Right lobe of liver (tissue), 4 donors: Measurements from ENCODE around the gene TRAFD1.

Experiments used
- CTCF ChIP-seq, 4 donors: fragments of 200-600 bp in 3 of 4; fragments of 450-650 bp in 1 of 4; IDR thresholded peaks; one replicate each; pipeline versions ENCODE4 v1.5.1 to v1.8.0; 2016 to 2022; ENCODE audit warnings: antibody characterized with exemption in 4 of 4, mild to moderate bottlenecking in 2 of 4
- POLR2A ChIP-seq: fragments of 450-650 bp; IDR thresholded peaks from one replicate; pipeline ENCODE4 v1.6.1; 2017; ENCODE audit warnings: antibody characterized with exemption, mild to moderate bottlenecking
- donor health status: DM: no; HTN: no; CAD: no.
- donor health status: DM: no; HTN: no; CAD: no.
- donor health status: DM: no; HTN: yes; CAD: no.

- no peak for TF ChIP-seq CTCF (IDR thresholded peaks at IDR 0.05)
- no peak for TF ChIP-seq POLR2A
Observed at GRCh38 chr12:112199136-112199535, 73.8 kb downstream of the TRAFD1 start.
